Lower leg skin (tissue), 3 donors: ENCODE measurements around the gene ARPP21.

Experiments used
- POLR2A ChIP-seq, 2 donors: fragments of 450-650 bp; IDR thresholded peaks; one replicate each; pipeline ENCODE4 v1.6.1; 2016 to 2017; ENCODE audit warnings: antibody characterized with exemption in 2 of 2, mild to moderate bottlenecking in 1 of 2, moderate library complexity in 1 of 2
- TF ChIP-seq, protein P1 (sequence below), 3 donors: fragments of 450-650 bp; IDR thresholded peaks; one replicate each; pipeline ENCODE4 v1.5.1; 2016; ENCODE audit warnings: antibody characterized with exemption in 3 of 3, mild to moderate bottlenecking in 3 of 3, moderate library complexity in 2 of 3

DNA sequence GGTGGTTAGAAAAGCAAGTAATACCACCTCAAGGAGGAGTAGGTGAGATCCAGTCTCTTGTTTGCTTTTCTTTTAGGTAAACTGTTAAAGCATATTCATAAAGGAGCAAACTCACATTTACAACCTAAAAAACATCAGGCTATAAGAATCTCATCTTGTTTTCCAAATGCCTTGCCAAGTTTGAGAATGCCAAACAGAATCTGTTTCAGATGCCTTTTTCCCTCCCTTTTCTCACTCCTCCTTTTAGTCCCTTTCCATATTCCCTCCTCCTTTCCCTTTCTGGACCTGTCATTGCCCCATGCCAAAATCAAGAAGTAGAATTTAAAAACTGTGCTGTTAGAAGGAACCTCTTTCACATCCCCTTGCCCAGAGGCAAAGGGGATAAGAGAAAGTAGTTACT, 140.3 kb downstream of the ARPP21 start:
- TF ChIP-seq, protein P1, sequence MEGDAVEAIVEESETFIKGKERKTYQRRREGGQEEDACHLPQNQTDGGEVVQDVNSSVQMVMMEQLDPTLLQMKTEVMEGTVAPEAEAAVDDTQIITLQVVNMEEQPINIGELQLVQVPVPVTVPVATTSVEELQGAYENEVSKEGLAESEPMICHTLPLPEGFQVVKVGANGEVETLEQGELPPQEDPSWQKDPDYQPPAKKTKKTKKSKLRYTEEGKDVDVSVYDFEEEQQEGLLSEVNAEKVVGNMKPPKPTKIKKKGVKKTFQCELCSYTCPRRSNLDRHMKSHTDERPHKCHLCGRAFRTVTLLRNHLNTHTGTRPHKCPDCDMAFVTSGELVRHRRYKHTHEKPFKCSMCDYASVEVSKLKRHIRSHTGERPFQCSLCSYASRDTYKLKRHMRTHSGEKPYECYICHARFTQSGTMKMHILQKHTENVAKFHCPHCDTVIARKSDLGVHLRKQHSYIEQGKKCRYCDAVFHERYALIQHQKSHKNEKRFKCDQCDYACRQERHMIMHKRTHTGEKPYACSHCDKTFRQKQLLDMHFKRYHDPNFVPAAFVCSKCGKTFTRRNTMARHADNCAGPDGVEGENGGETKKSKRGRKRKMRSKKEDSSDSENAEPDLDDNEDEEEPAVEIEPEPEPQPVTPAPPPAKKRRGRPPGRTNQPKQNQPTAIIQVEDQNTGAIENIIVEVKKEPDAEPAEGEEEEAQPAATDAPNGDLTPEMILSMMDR (IDR thresholded peaks at IDR 0.05), result no peak
- TF ChIP-seq POLR2A (IDR thresholded peaks at IDR 0.05), result no peak
